ENCODE results near the gene ZFP64.
A peak's percentile ranks its signal among the peaks of the same experiment; 100 is the strongest.
"Not testable (repeated sequence)": the region's sequence is repeated elsewhere in the genome, so short reads cannot be mapped to it uniquely, and the experiment has no call there.

Gene ZFP64

DNA sequence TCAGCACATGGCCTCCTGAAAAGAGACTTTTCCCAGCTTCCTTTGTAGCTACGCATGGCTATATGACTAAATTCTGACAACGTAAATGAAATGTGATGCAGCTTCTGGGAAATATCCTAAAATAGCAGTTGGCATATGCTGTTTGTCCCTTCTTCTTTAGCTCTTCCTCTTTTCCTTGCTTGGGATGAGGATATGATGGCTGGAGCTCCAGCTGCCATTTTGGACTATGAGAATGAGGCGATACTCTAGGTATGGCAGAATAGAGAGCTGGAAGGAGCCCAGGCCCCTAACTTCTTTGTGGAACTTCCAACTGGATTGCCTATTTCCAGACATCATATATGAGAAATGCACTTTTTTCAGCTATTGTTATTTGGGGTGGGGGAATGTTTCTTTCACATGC is 5.3 kb upstream of the ZFP64 start:
- TF ChIP-seq, protein P1, sequence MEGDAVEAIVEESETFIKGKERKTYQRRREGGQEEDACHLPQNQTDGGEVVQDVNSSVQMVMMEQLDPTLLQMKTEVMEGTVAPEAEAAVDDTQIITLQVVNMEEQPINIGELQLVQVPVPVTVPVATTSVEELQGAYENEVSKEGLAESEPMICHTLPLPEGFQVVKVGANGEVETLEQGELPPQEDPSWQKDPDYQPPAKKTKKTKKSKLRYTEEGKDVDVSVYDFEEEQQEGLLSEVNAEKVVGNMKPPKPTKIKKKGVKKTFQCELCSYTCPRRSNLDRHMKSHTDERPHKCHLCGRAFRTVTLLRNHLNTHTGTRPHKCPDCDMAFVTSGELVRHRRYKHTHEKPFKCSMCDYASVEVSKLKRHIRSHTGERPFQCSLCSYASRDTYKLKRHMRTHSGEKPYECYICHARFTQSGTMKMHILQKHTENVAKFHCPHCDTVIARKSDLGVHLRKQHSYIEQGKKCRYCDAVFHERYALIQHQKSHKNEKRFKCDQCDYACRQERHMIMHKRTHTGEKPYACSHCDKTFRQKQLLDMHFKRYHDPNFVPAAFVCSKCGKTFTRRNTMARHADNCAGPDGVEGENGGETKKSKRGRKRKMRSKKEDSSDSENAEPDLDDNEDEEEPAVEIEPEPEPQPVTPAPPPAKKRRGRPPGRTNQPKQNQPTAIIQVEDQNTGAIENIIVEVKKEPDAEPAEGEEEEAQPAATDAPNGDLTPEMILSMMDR (IDR thresholded peaks at IDR 0.05; ENCODE audit: insufficient read depth, low read length, poor library complexity, severe bottlenecking), result no peak
- no peak for DNase-seq (ENCODE audit: extremely low read depth, insufficient read length)
- H3K36me3 ChIP-seq (ENCODE audit: control insufficient read depth, insufficient read depth, low read length), result no peaks in the 10 kb centered on the region
- no peak overlapping the region for H3K4me3 ChIP-seq (replicated peaks; ENCODE audit: low read depth, low read length)
- no peaks in the 10 kb centered on the region for H3K27me3 ChIP-seq (replicated peaks; ENCODE audit: control insufficient read depth, insufficient read depth, low read length)

DNA sequence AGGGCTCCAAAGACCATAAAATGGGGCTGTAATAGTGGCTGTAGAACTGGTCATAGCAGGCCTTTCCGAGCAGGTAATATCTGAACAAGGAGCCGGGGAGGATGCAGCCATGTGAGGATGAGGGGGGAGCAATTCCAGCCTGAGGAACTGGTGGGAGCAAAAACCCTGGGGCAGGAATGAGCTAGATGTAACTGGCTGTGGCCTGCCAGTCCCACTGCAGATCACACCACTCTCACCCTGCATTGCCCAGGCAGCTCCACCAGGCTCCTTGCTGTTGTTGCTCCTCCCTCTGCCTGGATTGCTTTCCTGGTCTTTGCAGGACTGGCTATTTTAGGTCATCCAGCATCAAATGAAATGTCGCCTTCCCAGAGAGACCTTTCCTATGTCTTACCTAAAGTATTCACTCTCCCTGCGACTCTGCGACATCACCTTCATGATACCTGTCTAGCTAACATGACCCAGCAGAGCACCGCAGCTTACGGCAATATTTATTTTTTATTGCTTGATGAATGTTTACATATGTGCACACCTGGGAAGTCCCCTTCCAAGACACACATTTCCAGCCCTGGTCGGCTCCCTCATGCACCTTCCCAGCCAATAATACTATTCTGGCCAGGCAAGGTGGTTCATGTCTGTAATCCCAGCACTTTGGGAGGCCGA is 2.4 kb upstream of the ZFP64 start:
- no peak overlapping the region for H3K4me3 ChIP-seq (replicated peaks; ENCODE audit: low read depth, low read length)

DNA sequence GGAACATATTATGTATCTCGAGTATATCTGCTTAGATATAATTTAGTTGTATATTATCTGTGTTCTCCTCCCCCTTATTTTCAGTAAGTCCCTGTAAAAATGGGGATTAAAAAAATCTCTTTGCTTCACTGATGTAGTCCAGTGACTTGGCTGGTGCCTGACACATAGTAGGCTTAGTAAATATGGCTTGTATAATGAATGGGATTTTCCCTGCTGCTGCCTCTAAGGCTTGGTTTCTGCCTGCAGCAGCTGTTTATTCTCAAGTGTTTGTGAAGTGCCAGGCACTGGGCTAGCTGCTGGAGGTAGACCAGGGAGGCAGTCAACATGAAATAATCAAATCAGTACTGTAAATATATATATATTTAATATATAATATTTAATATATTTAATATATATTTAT is 1.6 kb upstream of the ZFP64 start:
- Histone ChIP-seq H3K36me3 (ENCODE audit: control insufficient read depth, insufficient read depth, low read length) (no peaks in the 10 kb centered on the region), H3K4me3 (replicated peaks; ENCODE audit: low read depth, low read length) (no peak overlapping the region; the same call in 1 of the 2 replicates), H3K27me3 (replicated peaks; ENCODE audit: control insufficient read depth, insufficient read depth, low read length) (no peaks in the 10 kb centered on the region)
- DNase-seq (ENCODE audit: extremely low read depth, insufficient read length), result no peak
- TF ChIP-seq, protein P1 (IDR thresholded peaks at IDR 0.05; ENCODE audit: insufficient read depth, low read length, poor library complexity, severe bottlenecking), result no peak

More for the DNA sequence above, 2.4 kb upstream of the ZFP64 start:
- DNase-seq (ENCODE audit: extremely low read depth, insufficient read length), result no peak
- TF ChIP-seq, protein P1 (IDR thresholded peaks at IDR 0.05; ENCODE audit: insufficient read depth, low read length, poor library complexity, severe bottlenecking), result no peak
- Histone ChIP-seq H3K27me3 (replicated peaks; ENCODE audit: control insufficient read depth, insufficient read depth, low read length) (no peaks in the 10 kb centered on the region), H3K36me3 (ENCODE audit: control insufficient read depth, insufficient read depth, low read length) (no peaks in the 10 kb centered on the region)

DNA sequence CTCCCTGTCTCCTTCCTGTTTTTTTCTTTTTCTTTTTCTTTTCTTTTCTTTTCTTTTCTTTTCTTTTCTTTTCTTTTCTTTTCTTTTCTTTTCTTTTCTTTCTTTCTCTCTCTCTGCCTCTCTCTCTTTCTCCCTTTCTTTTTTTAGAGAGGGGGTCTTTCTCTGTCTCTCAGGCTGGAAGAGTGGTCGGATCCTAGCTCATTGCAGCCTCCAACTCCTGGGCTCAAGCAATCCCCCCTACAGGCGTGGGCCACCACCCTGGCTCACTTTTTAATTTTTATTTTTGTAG is 1.1 kb upstream of the ZFP64 start:
- H3K36me3 ChIP-seq (ENCODE audit: control insufficient read depth, insufficient read depth, low read length); H3K27me3 ChIP-seq (replicated peaks; ENCODE audit: control insufficient read depth, insufficient read depth, low read length); DNase-seq (ENCODE audit: extremely low read depth, insufficient read length): not testable (repeated sequence)
- H3K4me3 ChIP-seq (replicated peaks; ENCODE audit: low read depth, low read length), result peak overlapping the region; percentile 81

DNA sequence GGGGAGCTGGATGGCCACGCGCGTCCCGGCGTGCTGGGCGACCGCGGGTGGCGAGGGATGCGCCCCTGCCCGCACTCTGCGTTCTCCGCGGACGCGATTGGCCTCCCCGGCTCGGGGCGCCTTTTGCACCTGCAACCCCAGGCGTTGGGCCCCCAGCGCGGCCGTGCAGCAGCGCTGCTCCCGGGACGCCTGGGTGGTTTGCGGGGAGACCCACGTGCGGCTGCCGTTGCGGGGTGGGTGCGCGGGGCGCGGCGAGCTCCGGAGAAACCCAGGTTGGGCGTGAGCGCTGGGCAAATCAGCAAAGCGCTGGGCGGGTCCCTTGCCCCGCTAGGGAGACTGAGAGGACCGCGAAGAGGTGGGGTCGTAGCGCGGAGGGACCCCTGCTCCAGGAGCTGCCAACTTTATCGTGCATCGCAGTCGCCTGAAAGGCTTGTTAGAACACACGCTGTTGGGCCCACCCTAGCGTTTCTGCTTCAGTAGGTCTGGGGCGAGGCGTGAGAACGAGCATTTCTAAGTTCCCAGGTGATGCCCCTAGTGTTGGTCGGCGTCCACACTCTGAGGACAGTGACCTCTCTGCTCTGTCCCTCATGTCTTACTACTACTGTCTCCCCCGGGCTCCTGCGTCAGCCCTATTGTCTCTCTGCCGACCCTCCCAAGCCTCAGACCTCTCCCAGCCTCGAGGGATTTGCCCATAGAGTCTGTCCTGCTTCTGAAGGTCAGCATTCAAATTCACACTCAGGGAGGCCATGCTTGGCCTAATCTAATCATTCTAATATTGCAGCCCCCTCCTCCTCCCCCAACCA is 538 bp upstream of the ZFP64 start:
- DNase-seq (ENCODE audit: extremely low read depth, insufficient read length), result peak; percentile 81
- TF ChIP-seq, protein P1 (IDR thresholded peaks at IDR 0.05; ENCODE audit: insufficient read depth, low read length, poor library complexity, severe bottlenecking), result peak; percentile 33
- no peaks in the 10 kb centered on the region for H3K27me3 ChIP-seq (replicated peaks; ENCODE audit: control insufficient read depth, insufficient read depth, low read length)
- no peaks in the 10 kb centered on the region for H3K36me3 ChIP-seq (ENCODE audit: control insufficient read depth, insufficient read depth, low read length)
- H3K4me3 ChIP-seq (replicated peaks; ENCODE audit: low read depth, low read length), result peak overlapping the region; percentile 81

DNA sequence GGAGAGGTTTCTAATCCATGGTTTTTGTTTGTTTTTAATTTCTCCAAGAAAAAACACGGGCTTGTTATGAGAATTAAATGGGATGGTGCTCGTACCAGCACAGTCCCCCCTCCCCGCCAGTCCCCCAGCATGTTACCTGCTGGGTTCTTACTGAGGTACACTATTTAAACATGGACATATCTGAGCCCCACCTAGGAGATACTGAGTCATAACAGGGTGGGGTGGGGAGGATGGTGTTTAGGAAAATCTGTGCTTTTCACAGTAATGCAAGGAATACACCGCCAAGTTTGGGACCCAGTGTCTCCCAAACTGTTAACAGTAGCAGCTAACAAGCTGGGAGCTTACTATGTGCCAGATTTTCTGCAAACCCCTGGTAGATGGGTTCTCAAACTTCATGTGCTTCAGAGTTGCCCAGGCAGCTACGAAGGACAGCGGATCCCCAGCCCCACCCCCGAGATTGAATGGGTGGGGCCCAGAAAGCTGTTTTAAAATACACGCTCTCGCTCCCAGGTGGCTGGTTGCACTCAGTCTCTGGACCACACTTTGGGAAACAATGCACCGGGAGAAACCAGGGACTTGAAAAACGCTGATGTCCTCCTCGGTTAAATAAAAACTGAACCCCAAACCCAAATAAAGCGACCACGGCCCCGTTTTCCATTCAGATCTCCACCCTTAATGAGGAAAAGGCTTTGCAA is 995 bp downstream of the ZFP64 start:
- DNase-seq (ENCODE audit: extremely low read depth, insufficient read length), result peak; percentile 42
- H3K4me3 ChIP-seq (replicated peaks; ENCODE audit: low read depth, low read length), result peak overlapping the region; percentile 81

More for the DNA sequence above, 995 bp downstream of the ZFP64 start:
- peaks cover 4% of the 10 kb centered on the region for H3K36me3 ChIP-seq (ENCODE audit: control insufficient read depth, insufficient read depth, low read length)
- TF ChIP-seq, protein P1 (IDR thresholded peaks at IDR 0.05; ENCODE audit: insufficient read depth, low read length, poor library complexity, severe bottlenecking), result no peak
- no peaks in the 10 kb centered on the region for H3K27me3 ChIP-seq (replicated peaks; ENCODE audit: control insufficient read depth, insufficient read depth, low read length)

Data from GM06990 (cell line).